Thyroid gland (tissue), 4 donors: ENCODE results near the gene KRTAP5-8. TPM values are rescaled to one million over a fixed set of nuclear protein-coding genes. Genes with fewer than 3 reads are reported as not detected.
"Not testable (repeated sequence)": the region's sequence is repeated elsewhere in the genome, so short reads cannot be mapped to it uniquely, and the experiment has no call there.

Experiments
- DNase-seq, 2 donors: peaks; one replicate each; pipeline ENCODE4 v3.0.0-alpha.2; 2019
- H3K27ac ChIP-seq, 3 donors: fragments of 200-600 bp; sonication (generic); 1 replicate in 2 of 3; 2 replicates in 1 of 3; pipeline ENCODE4 v1.5.1; 2016 to 2019; ENCODE audit warnings: mild to moderate bottlenecking in 1 of 3, moderate library complexity in 1 of 3
- H3K27me3 ChIP-seq: fragments of 200-600 bp; sonication (generic); one replicate; pipeline ENCODE4 v1.5.1; 2019
- H3K36me3 ChIP-seq, 2 donors: fragments of 200-600 bp; sonication (generic); one replicate each; pipeline ENCODE4 v1.5.1; 2016 to 2019
- H3K4me1 ChIP-seq, 2 donors: fragments of 200-600 bp; sonication (generic); one replicate each; pipeline ENCODE4 v1.5.1; 2017 to 2019
- H3K4me3 ChIP-seq, 3 donors: fragments of 200-600 bp; sonication (generic); replicated peaks in 1 of 3; 1 replicate in 2 of 3; 2 replicates in 1 of 3; pipeline ENCODE4 v1.5.1; 2016; ENCODE audit warnings: mild to moderate bottlenecking in 1 of 3
- H3K9me3 ChIP-seq: fragments of 200-600 bp; sonication (generic); one replicate; pipeline ENCODE4 v1.5.1; 2017
- POLR2A ChIP-seq, 2 donors: fragments of 450-650 bp; IDR thresholded peaks; one replicate each; pipeline ENCODE4 v1.6.1; 2017; ENCODE audit warnings: antibody characterized with exemption in 2 of 2, mild to moderate bottlenecking in 2 of 2, moderate library complexity in 1 of 2
- WGBS, 2 donors: methylation state at CpG; one replicate each; pipeline ENCODE4 v1.1.5; 2017; 5-methylcytosine and 5-hydroxymethylcytosine counted together
- intact Hi-C: fragments of 100-400 bp; cut with DNase I; formaldehyde crosslinking; loops from one replicate; pipeline ENCODE4 v1.15.1; 2023
- total RNA-seq, 4 donors: library from RNA; depleted of rRNA; stranded (reverse); fragments of >200 nt; gene quantifications; one replicate each; pipeline ENCODE4 v1.2.3, GENCODE V29; 2016
- TF ChIP-seq, protein P1 (sequence below), 6 experiments: fragments of 200-600 bp in 3 of 6; fragments of 450-650 bp in 3 of 6; sonication (generic) in 3 of 6; IDR thresholded peaks; one replicate each; pipeline ENCODE4 v1.5.1; 2016 to 2019; ENCODE audit warnings: antibody characterized with exemption in 6 of 6, mild to moderate bottlenecking in 2 of 6, inconsistent platforms in 1 of 6, moderate library complexity in 1 of 6

The KRTAP5-8 gene, protein sequence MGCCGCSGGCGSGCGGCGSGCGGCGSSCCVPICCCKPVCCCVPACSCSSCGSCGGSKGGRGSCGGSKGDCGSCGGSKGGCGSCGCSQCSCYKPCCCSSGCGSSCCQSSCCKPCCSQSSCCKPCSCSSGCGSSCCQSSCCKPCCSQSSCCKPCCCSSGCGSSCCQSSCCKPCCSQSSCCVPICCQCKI
- under 1 TPM in 1 of 4 donors, not detected in 3; 0.49 TPM for total RNA-seq

DNA sequence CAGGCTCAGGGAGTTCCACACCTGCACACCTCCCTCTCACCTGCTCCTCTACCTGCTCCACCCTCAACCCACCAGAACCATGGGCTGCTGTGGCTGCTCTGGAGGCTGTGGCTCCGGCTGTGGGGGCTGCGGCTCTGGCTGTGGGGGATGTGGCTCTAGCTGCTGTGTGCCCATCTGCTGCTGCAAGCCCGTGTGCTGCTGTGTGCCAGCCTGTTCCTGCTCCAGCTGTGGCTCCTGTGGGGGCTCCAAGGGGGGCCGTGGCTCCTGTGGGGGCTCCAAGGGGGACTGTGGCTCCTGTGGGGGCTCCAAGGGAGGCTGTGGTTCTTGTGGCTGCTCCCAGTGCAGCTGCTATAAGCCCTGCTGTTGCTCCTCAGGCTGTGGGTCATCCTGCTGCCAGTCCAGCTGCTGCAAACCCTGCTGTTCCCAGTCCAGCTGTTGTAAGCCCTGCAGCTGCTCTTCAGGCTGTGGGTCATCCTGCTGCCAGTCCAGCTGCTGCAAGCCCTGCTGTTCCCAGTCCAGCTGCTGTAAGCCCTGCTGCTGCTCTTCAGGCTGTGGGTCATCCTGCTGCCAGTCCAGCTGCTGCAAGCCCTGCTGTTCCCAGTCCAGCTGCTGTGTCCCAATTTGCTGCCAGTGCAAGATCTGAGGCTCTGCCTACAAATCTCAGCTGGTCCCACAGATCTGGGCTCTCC, at the start of gene KRTAP5-8:
TSS of gene KRTAP5-8 (plus strand) at position 49 of the 689 bp plus-strand sequence. CDS start at position 80, 31 bp downstream.
- 40% methylated on average over 1 of the region's 4 CpGs; no CpG with 5 or more reads in 1 of the 2 donors for WGBS, 2 donors
- H3K36me3 ChIP-seq, DNase-seq: not testable (repeated sequence)

DNA sequence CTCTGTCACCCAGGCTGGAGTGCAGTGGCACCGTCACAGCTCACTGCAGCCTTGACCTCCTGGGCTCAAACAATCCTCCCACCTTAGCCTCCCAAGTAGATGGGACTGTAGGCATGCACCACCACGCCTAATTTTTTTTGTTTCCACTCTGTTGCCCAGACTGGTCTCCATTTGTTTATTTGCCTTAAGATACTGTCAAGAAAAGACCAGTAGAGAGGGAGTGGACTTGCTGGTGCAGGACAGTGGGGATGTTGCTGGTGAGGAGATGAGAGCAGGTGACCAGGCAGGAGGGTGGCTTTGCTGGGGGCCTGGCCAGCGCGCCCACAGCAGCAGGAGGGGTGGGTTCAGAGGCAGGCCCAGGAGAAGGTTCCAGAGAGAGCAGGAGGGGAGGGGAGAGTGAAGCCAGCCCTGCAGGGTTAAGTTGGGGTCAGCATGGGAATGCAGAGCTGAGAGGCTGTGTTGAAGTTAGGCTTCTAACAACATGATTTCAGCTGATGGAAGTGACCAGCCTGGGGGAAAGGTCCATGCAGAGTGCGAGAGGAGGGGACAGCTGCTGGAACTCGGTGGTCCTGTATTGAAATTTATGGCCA, 49.0 kb upstream of the KRTAP5-8 start:
- WGBS, 2 donors, result 83 to 89% methylated on average over 6 of the region's 6 CpGs
- intact Hi-C loops, result no loop called here
- Histone ChIP-seq H3K36me3 (peaks cover 21 to 28% of the 10 kb centered on the region in 2 donors), H3K27ac (no peak overlapping the region), H3K9me3 (no peaks in the 10 kb centered on the region), H3K27me3 (no peaks in the 10 kb centered on the region), H3K4me3 (no peak overlapping the region), H3K4me1 (no peaks in the 10 kb centered on the region)
- TF ChIP-seq, protein P1, sequence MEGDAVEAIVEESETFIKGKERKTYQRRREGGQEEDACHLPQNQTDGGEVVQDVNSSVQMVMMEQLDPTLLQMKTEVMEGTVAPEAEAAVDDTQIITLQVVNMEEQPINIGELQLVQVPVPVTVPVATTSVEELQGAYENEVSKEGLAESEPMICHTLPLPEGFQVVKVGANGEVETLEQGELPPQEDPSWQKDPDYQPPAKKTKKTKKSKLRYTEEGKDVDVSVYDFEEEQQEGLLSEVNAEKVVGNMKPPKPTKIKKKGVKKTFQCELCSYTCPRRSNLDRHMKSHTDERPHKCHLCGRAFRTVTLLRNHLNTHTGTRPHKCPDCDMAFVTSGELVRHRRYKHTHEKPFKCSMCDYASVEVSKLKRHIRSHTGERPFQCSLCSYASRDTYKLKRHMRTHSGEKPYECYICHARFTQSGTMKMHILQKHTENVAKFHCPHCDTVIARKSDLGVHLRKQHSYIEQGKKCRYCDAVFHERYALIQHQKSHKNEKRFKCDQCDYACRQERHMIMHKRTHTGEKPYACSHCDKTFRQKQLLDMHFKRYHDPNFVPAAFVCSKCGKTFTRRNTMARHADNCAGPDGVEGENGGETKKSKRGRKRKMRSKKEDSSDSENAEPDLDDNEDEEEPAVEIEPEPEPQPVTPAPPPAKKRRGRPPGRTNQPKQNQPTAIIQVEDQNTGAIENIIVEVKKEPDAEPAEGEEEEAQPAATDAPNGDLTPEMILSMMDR (IDR thresholded peaks at IDR 0.05), result no peak
- TF ChIP-seq POLR2A (IDR thresholded peaks at IDR 0.05), result no peak
- no peak for DNase-seq

More for the DNA sequence above, at the start of gene KRTAP5-8:
- H3K9me3 ChIP-seq, H3K4me1 ChIP-seq, intact Hi-C loops, H3K4me3 ChIP-seq, H3K27me3 ChIP-seq, H3K27ac ChIP-seq: not testable (repeated sequence)

DNA sequence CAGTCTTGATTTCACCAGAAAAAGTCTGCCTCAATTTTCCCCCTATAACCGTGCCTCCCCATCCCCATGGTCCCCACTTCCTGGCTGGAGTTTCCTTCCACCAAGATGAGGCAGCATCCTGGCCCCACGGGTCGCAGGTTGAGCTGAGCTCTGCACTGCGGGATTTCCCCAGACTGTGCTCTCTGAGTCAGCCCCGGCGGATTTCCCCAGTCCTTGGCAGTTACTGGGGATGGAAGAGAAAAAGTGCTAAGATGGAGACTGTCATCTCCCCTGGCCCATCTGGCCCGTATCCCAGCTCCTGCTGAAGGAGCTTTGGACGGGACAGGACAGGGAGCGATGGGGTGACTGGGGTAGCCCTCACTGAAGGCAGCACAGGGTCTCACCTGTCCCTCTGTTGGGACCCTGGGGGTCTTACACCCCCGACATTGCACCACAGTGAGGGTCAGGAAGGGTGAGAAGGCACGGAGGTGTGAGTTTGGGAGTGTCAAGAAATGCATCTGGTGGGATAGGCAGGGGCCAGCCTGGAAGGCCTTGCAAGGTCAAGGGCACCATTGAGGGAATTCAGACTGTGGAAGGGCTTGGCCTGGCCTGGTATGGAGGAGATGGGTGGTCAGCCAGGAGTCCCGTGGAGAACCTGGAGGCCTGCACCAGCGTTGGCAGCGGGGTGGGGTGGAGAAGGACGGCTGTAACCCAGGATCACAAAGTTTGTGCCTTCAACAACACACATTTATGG, 48.3 kb upstream of the KRTAP5-8 start:
- Histone ChIP-seq H3K27ac (no peak overlapping the region), H3K9me3 (no peaks in the 10 kb centered on the region), H3K4me1 (no peaks in the 10 kb centered on the region), H3K36me3 (peaks cover 19 to 21% of the 10 kb centered on the region in 2 donors), H3K27me3 (no peaks in the 10 kb centered on the region), H3K4me3 (no peak overlapping the region)
- no peak for DNase-seq
- intact Hi-C loops, result no loop called here
- TF ChIP-seq, protein P1 (IDR thresholded peaks at IDR 0.05), result no peak
- no peak for TF ChIP-seq POLR2A (IDR thresholded peaks at IDR 0.05)
- WGBS, 2 donors, result 82 to 86% methylated on average over 11 to 14 of the region's 15 CpGs

DNA sequence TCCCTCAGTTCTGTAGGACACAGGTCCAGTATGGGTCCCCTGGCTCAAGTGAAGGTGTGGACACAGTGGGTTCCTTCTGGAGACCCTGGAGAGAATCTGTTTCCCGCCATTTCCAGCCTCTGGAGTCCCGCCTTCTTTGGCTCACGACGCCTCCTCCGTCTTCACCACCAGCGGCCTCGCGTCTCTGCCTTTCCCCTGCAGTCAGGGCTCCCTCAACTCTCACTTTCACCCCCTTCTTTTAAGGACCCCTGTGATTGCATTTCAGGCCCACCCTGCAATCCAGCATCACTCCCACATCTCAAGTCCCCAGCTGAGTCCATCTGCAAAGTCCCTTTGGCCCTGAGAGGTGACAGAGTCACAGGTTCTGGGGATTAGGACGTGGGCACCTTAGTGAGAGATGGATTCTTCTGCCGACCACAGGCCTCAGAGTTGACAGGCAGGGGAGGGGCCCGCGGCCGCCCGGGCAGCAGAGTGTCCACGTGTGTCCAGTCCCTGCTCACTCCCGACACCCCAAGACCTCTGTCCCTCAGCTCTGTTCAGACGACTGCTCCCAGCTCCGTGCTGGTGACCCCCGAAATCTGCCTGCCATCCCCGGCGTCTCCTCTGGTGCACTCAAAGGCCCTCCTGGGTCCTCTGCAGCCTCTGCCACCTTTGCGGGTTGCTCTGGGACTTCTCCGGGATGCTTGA, 47.6 kb upstream of the KRTAP5-8 start:
- TF ChIP-seq, protein P1 (IDR thresholded peaks at IDR 0.05), result no peak
- TF ChIP-seq POLR2A (IDR thresholded peaks at IDR 0.05), result no peak
- Histone ChIP-seq H3K4me3 (no peak overlapping the region), H3K4me1 (no peaks in the 10 kb centered on the region), H3K9me3 (no peaks in the 10 kb centered on the region), H3K27me3 (no peaks in the 10 kb centered on the region), H3K36me3 (peaks cover 14 to 22% of the 10 kb centered on the region in 2 donors), H3K27ac (no peak overlapping the region)
- no peak for DNase-seq
- intact Hi-C loops, result no loop called here
- WGBS, 2 donors, result 92 to 96% methylated on average over 23 of the region's 23 CpGs

DNA sequence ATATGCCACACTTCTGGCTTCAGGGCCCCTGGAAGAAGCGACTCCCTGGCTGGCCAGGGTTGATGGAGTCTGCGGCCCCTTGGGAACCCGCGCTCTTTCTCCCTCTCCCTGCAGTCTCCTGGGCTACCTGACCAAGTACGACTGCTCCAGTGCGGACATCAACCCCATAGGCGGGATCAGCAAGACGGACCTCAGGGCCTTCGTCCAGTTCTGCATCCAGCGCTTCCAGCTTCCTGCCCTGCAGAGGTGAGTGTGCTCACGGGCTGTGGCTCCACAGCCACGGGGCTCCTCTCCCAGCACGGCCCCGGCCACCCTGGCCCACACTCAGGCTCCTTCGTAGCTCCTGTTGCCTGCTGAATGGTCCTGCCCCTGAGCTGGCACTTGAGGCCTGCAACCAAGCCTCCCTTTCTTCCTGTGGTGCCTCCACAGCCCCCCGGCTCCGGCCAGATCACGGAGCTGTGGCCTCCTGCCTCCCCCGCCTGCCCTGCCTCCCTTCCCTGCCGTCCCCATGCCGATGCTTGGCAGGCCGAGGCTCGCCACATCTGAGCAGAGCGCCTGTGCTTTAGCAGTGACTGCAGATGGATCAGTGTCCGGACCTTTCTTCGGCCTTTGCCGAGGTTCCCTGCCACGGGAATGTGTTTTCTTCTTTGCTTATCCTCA, 47.0 kb upstream of the KRTAP5-8 start:
- 98 to 99% methylated on average over 23 to 24 of the region's 28 CpGs for WGBS, 2 donors
- H3K27me3 ChIP-seq, result no peaks in the 10 kb centered on the region
- no peaks in the 10 kb centered on the region for H3K4me1 ChIP-seq
- no peak overlapping the region for H3K27ac ChIP-seq
- H3K9me3 ChIP-seq, result no peaks in the 10 kb centered on the region
- H3K36me3 ChIP-seq, result peaks cover 7 to 25% of the 10 kb centered on the region in 2 donors
- H3K4me3 ChIP-seq, result no peak overlapping the region
- TF ChIP-seq, protein P1 (IDR thresholded peaks at IDR 0.05), result no peak
- no peak for TF ChIP-seq POLR2A (IDR thresholded peaks at IDR 0.05)
- intact Hi-C loops, result no loop called here
- DNase-seq, result no peak
